Prostate gland (tissue), 2 donors: Measurements from ENCODE around the gene MSANTD1. TPM values are rescaled to one million over a fixed set of nuclear protein-coding genes. Genes with fewer than 3 reads are reported as not detected.

ENCODE experiments used
- DNase-seq: peaks from one replicate; pipeline ENCODE4 v3.0.0-alpha.2; 2019; ENCODE audit warnings: low spot score
- H3K27ac ChIP-seq, 2 donors: fragments of 200-600 bp; sonication (generic); 2 replicates each; pipeline ENCODE4 v1.5.1; 2017 to 2019
- H3K27me3 ChIP-seq: fragments of 200-600 bp; sonication (generic); replicated peaks from 2 replicates; pipeline ENCODE4 v1.5.1; 2019; ENCODE audit not compliant: insufficient read depth
- H3K36me3 ChIP-seq, 2 donors: fragments of 200-600 bp; sonication (generic); 1 replicate in 1 of 2; 2 replicates in 1 of 2; pipeline versions ENCODE4 v1.5.1 to v1.8.1; 2017 to 2019
- H3K4me1 ChIP-seq: fragments of 200-600 bp; sonication (generic); replicated peaks from 2 replicates; pipeline ENCODE4 v1.5.1; 2019
- H3K4me3 ChIP-seq, 2 donors: fragments of 200-600 bp; sonication (generic); 2 replicates each; pipeline ENCODE4 v1.5.1; 2017 to 2019
- H3K9me3 ChIP-seq: fragments of 200-600 bp; sonication (generic); 2 replicates; pipeline ENCODE4 v1.5.1; 2017
- CTCF ChIP-seq, 4 experiments: fragments of 200-600 bp in 2 of 4; fragments of 450-650 bp in 2 of 4; sonication (generic) in 2 of 4; IDR thresholded peaks; 1 replicate in 3 of 4; 2 replicates in 1 of 4; pipeline ENCODE4 v1.5.1; 2016 to 2019; ENCODE audit warnings: antibody characterized with exemption in 4 of 4, mild to moderate bottlenecking in 2 of 4, moderate library complexity in 2 of 4
- POLR2A ChIP-seq: fragments of 450-650 bp; IDR thresholded peaks from one replicate; pipeline ENCODE4 v1.6.1; 2016; ENCODE audit warnings: antibody characterized with exemption, mild to moderate bottlenecking
- POLR2AphosphoS5 ChIP-seq: sonication (generic); formaldehyde crosslinking; IDR thresholded peaks from one replicate; pipeline ENCODE4 v1.6.1; 2017; ENCODE audit warnings: antibody characterized with exemption
- WGBS: methylation state at CpG from one replicate; pipeline ENCODE4 v1.1.5; 2018; 5-methylcytosine and 5-hydroxymethylcytosine counted together
- intact Hi-C: fragments of 100-400 bp; cut with DNase I; formaldehyde crosslinking; loops from one replicate; pipeline ENCODE4 v1.14.2; 2022
- total RNA-seq, 2 donors: library from RNA; depleted of rRNA; stranded (reverse); fragments of >200 nt; gene quantifications; one replicate each; pipeline ENCODE4 v1.1.0, GENCODE V29; 2016

The MSANTD1 gene
- total RNA-seq, 2 donors from 2014 or later = 1.2 to 4.4 TPM

- Histone ChIP-seq H3K27ac (no peak overlapping the region), H3K27me3 (no peaks in the 10 kb centered on the region), H3K36me3 (peaks cover 14 to 16% of the 10 kb centered on the region in 2 donors), H3K4me3 (no peak overlapping the region), H3K4me1 (no peaks in the 10 kb centered on the region), H3K9me3 (no peaks in the 10 kb centered on the region)
- intact Hi-C loops = no loop called here
- no peak for DNase-seq
- 71% methylated on average over 8 of the region's 8 CpGs for WGBS
- TF ChIP-seq POLR2A = no peak
These were observed 28.3 kb upstream of the MSANTD1 start for GRCh38 chr4:3220476-3221183.

GRCh38 chr4:3221184-3221494, 27.8 kb upstream of the MSANTD1 start:
- Histone ChIP-seq H3K27ac (no peak overlapping the region), H3K27me3 (no peaks in the 10 kb centered on the region), H3K4me1 (no peaks in the 10 kb centered on the region), H3K36me3 (peaks cover 10 to 12% of the 10 kb centered on the region in 2 donors), H3K9me3 (no peaks in the 10 kb centered on the region), H3K4me3 (no peak overlapping the region)
- TF ChIP-seq POLR2AphosphoS5 = no peak
- TF ChIP-seq POLR2A = no peak
- no peak for TF ChIP-seq CTCF (IDR thresholded peaks at IDR 0.05)
- intact Hi-C loops = no loop called here
- WGBS = 95% methylated on average over 8 of the region's 8 CpGs
- no peak for DNase-seq

- no peak for TF ChIP-seq POLR2AphosphoS5
- TF ChIP-seq POLR2A = no peak
- no peak for TF ChIP-seq CTCF (IDR thresholded peaks at IDR 0.05)
- intact Hi-C loops = no loop called here
- no peak for DNase-seq
These were observed 27.0 kb upstream of the MSANTD1 start for GRCh38 chr4:3221996-3222395.

GRCh38 chr4:3223346-3223745, 25.6 kb upstream of the MSANTD1 start:
- TF ChIP-seq POLR2AphosphoS5 (no peak), POLR2A (no peak), CTCF (IDR thresholded peaks at IDR 0.05) (no peak)
- Histone ChIP-seq H3K27me3 (no peaks in the 10 kb centered on the region), H3K9me3 (no peaks in the 10 kb centered on the region), H3K4me3 (no peak overlapping the region), H3K27ac (no peak overlapping the region), H3K4me1 (no peaks in the 10 kb centered on the region), H3K36me3 (peaks cover 0 to 4% of the 10 kb centered on the region in 2 donors)
- intact Hi-C loops = no loop called here
- 93% methylated on average over 11 of the region's 11 CpGs for WGBS
- DNase-seq = no peak

More at GRCh38 chr4:3221996-3222395, 27.0 kb upstream of the MSANTD1 start:
- no peaks in the 10 kb centered on the region for H3K4me1 ChIP-seq
- no peak overlapping the region for H3K27ac ChIP-seq
- H3K4me3 ChIP-seq = no peak overlapping the region
- peaks cover 10 to 12% of the 10 kb centered on the region in 2 donors for H3K36me3 ChIP-seq
- H3K27me3 ChIP-seq = no peaks in the 10 kb centered on the region
- no peaks in the 10 kb centered on the region for H3K9me3 ChIP-seq
- WGBS = 96% methylated on average over 12 of the region's 12 CpGs

GRCh38 chr4:3223956-3224748, 24.8 kb upstream of the MSANTD1 start:
- no peak overlapping the region for H3K27ac ChIP-seq
- no peaks in the 10 kb centered on the region for H3K27me3 ChIP-seq
- no peak for TF ChIP-seq POLR2A
- peaks cover 4 to 5% of the 10 kb centered on the region in 2 donors for H3K36me3 ChIP-seq
- intact Hi-C loops = no loop called here
- no peak overlapping the region for H3K4me3 ChIP-seq
- no peaks in the 10 kb centered on the region for H3K4me1 ChIP-seq
- 90% methylated on average over 13 of the region's 13 CpGs for WGBS
- DNase-seq = no peak
- H3K9me3 ChIP-seq = no peaks in the 10 kb centered on the region
